HFF-Myc (cell line): ENCODE results near the gene DELE1.
A peak's percentile ranks its signal among the peaks of the same experiment; 100 is the strongest.
"Not testable (repeated sequence)": the region's sequence is repeated elsewhere in the genome, so short reads cannot be mapped to it uniquely, and the experiment has no call there.

ENCODE experiments used
- DNase-seq: peaks from one replicate; pipeline ENCODE4 v3.0.0-alpha.2; 2011; ENCODE audit warnings: low read depth; ENCODE audit errors: extremely low read depth
- H3K4me3 ChIP-seq: replicated peaks from 2 replicates; pipeline ENCODE4 v1.5.1; 2011; ENCODE audit warnings: low read depth, mild to moderate bottlenecking, control low read depth, low read length
- TF ChIP-seq, protein P1 (sequence below): IDR thresholded peaks from 2 replicates; pipeline ENCODE4 v1.5.1; 2012; ENCODE audit warnings: mild to moderate bottlenecking, low read depth, low read length, control low read depth; ENCODE audit errors: missing control alignments

Gene DELE1

DNA sequence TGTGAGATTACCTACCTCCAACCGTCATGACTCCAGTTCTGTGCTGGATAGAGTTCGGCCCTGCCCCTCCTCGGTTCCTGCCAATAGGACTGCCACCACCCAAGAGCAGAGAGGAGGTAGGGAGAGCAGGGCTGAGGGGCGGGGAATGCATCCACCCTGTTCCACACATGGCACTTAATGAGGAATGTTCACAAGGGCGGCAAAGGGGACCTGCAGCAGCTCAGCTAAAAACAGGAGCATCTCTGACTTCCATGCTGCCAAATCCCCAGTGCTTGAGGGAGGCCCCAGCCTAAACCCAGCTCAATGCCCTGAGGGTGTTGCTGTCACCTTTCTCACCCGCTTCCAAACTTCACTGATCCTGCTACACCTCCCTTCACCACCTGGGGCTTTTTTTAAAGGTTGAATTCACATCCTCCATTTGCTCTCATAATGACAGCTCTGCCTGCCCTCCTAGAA is 7.8 kb upstream of the DELE1 start:
- DNase-seq = no peak

DNA sequence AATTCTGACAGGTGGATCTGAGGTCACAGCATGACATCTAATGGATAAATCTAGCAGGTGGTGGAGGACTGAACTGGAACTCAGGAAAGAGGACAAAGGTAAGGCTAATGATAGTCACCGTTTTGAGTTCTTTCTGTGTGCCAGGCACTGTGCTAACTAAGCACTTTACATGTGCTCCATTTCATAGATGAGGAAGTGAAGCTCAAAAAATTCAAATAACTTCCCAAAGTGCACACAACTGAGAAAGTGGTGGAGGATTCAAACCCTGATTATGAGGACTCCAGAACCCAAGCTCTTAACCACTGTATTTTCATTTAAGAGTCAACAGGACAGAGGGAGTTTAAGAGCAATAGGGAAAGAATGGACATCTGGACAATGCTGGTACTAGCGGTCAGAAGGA is 7.1 kb upstream of the DELE1 start:
- no peak overlapping the region for H3K4me3 ChIP-seq
- TF ChIP-seq, protein P1, sequence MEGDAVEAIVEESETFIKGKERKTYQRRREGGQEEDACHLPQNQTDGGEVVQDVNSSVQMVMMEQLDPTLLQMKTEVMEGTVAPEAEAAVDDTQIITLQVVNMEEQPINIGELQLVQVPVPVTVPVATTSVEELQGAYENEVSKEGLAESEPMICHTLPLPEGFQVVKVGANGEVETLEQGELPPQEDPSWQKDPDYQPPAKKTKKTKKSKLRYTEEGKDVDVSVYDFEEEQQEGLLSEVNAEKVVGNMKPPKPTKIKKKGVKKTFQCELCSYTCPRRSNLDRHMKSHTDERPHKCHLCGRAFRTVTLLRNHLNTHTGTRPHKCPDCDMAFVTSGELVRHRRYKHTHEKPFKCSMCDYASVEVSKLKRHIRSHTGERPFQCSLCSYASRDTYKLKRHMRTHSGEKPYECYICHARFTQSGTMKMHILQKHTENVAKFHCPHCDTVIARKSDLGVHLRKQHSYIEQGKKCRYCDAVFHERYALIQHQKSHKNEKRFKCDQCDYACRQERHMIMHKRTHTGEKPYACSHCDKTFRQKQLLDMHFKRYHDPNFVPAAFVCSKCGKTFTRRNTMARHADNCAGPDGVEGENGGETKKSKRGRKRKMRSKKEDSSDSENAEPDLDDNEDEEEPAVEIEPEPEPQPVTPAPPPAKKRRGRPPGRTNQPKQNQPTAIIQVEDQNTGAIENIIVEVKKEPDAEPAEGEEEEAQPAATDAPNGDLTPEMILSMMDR = no peak
- no peak for DNase-seq

More for the DNA sequence above, 7.8 kb upstream of the DELE1 start:
- H3K4me3 ChIP-seq = no peak overlapping the region
- TF ChIP-seq, protein P1 = no peak

DNA sequence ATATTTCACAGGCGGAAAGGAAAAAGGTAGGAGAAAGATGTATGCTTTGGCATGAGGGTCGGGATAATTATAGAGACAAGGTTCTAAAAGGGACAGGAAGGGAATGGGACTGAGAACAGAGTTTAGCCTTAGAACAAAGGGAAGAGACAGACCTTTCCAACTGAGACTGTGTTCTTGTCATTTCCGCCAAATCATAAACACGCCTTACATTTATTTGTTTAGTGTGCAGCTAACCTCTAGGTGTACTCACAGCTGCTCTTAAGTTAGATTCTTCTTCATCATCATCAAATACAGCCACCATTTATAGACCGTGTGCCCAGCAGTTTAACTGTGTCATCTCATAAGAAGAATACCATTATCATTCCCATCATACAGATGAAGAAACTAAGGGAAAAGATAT is 5.9 kb upstream of the DELE1 start:
- TF ChIP-seq, protein P1 = no peak
- no peak for DNase-seq
- no peak overlapping the region for H3K4me3 ChIP-seq

DNA sequence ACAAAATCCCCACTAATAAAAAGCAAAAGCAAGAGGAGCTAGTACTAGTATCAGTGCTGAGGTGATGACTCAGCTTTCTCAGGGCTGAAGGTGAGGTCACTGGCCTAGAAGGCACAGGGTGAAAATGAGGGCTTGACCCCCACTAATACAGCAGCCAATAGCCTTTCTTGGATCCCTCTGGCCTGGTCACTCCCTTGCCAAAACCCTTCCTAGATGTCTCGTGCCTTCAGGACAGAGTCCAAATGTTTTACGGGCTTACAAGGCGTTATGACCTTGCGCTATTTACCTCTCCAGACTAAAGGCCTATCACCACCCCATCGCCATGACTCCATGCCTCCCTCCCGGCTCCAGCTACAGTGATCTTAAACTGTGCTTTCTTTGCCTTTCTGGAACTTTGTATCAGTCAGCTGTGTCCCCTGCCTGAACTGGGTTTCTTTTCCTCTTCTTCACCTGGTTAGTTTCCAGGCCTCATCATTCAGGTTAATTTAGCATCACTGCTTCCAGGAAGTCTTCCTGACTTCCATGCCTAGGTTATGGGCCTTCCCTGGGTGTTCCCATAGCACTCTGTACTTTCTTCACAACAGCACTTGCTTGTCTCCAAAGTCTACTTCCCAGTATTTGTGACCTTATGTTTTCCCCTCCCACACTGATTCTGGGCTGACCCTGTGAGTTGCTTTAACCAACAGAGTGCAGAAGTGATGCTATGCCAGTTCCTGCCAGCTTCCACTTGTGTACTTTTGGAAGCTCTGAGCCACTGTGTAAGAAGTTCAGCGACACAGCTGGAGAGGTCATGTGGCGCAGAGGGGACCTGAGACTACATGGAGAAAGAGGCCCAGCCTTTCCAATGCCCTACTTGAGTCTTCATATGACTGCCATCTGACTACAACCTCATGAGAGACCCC is 4.2 kb upstream of the DELE1 start:
- DNase-seq = no peak
- TF ChIP-seq, protein P1 = no peak
- H3K4me3 ChIP-seq = no peak overlapping the region

DNA sequence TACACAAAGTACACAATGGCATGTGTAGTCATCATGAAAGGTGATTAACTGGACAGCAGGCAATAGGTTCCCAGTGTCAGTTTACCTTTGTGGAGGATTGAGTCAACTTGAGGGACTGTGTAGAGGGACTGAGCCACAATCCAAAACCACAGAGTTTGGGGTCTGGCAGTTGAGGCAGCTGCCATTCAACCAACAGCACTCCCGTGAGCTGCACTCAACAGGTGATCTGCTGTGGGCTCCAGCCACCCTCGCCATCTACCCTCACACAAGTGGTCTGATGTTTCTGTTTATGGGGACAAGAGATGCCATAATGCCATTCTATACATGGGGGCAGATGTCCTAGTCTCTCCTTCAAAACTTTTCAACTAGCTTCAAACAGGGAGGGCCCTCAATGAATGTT is 2.9 kb upstream of the DELE1 start:
- no peak for DNase-seq
- TF ChIP-seq, protein P1 = no peak
- no peak overlapping the region for H3K4me3 ChIP-seq

DNA sequence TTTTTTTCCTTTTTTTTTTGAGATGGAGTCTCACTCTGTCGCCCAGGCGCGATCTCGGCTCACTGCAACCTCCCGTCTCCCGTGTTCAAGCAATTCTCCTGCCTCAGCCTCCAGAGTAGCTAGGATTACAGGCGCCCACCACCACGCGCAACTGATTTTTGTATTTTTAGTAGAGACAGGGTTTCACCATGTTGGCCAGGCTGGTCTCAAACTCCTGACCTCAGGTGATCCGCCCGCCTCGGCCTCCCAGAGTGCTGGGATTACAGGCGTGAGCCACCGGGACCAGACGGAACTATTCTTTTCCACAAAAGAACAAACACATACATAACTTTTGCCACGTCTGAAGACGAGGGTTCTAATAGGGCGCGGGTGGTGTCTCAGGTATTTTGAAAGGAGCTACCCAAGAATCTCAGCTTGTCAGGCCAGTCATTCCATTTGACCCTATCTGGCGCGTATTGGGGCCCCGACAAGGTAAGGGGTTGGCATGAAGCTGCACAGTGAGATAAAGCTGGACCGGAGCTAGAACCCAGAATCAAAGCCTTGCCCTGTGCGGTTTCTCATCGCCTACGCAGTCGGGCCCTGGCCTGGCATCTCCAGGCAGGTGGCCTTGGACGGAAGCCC is 734 bp upstream of the DELE1 start:
- peak overlapping the region; percentile 66 for H3K4me3 ChIP-seq
- not testable (repeated sequence) for DNase-seq

DNA sequence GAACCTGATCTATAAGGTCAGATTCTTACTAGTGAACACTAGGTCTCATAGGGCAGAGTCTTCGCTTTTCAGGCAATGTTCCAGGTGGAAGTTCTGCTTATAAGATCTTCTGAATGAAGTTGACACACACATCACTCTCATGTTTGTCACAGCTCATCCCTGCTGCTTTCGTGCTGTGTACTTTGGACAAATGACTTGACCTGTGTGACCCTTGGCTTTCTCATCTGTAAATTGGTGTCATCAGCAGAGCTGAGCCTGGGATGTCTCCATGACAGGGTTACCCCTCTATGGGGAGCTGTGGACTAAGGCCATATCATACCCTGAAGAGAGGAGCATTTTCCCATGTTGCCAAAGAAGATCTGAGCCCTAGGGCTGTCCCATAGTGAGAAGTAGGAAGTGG is 2.8 kb downstream of the DELE1 start:
- TF ChIP-seq, protein P1 = no peak
- no peak for DNase-seq
- H3K4me3 ChIP-seq = no peak overlapping the region
